Dedifferentiated amniotic fluid mesenchymal stem cell (primary cell): Measurements from ENCODE around the gene DUS1L.

ENCODE experiments used
- DNase-seq: peaks from one replicate; pipeline ENCODE4 v3.0.0-alpha.2; 2016; ENCODE audit errors: extremely low spot score

Gene DUS1L

GRCh38 chr17:82076018-82076784, 10.6 kb upstream of the DUS1L start:
- DNase-seq = no peak

DNA sequence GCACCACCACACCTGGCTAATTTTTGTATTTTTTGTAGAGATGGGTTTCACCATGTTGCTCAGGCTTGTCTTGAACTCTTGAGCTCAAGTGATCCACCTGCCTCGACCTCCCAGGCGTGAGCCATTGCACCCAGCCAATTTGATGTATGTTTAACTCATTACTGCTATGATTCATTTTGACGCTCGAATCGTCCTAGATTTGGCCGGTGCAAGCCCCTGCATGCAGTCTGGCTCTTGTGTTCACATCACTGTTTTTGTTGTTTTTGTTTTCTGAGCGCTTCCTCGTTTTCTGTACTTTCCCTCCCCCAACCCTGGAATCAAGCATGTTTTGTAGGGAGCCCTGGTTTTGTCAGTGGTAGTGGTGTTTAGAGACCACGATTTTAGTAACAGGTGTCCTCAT, 7.8 kb upstream of the DUS1L start:
- no peak for DNase-seq

GRCh38 chr17:82072827-82073226, 7.2 kb upstream of the DUS1L start:
- no peak for DNase-seq

DNA sequence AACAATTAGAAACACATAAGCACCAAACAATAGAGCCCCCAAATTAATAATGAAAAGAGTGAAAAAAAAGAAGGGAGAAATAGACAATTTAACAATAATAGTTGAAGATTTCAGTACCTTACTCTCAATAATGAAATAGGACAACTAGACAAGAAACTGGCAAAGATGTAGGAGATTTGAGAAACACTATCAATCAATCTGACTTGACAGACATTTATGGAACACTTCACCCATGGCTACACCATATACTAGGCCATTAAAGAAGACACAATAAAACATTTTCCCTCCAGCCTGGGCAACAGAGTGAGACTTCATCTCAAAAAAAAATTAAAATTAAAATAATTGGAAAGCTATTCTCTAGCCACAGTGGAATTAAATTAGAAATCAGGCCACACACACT, 5.0 kb upstream of the DUS1L start:
- no peak for DNase-seq

- no peak for DNase-seq
Measured at GRCh38 chr17:82065193-82065637, 389 bp downstream of the DUS1L start.

DNA sequence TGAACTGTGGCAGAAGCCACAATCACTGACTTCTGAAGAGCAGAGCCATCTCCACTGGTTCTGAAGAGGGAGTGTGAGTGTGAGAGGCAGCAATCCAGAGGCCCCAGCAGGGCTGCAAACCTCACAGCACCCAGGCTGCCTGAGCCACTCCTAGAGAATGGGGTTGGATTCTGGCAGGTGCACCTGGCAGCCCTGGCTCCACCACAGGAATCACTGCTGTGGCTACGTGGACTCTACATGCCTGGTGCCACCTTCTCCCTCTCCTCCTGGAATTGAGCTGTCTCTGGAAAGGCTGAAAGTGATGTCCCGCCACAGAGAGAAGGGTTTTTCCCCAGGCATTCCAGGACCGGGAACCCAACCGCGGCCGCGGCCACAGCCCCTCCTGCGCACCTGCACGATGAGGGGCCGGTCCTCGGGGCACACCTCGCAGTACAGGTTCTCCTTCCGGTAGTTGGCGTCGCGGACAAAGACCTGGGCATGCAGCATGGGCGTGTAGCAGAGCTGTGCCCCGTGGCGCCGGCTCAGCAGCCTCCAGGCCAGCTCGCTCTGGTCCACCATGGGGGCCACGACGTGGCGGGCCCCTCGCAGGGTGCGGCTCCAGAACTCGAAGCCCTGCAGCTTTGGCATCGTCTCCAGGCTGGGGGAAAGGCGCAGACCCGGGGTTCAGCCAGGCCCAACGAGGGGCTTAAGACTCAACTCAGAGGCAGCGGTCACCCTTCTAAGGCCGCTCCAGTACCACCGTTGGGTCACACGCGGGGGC, 991 bp downstream of the DUS1L start:
- DNase-seq = no peak

DNA sequence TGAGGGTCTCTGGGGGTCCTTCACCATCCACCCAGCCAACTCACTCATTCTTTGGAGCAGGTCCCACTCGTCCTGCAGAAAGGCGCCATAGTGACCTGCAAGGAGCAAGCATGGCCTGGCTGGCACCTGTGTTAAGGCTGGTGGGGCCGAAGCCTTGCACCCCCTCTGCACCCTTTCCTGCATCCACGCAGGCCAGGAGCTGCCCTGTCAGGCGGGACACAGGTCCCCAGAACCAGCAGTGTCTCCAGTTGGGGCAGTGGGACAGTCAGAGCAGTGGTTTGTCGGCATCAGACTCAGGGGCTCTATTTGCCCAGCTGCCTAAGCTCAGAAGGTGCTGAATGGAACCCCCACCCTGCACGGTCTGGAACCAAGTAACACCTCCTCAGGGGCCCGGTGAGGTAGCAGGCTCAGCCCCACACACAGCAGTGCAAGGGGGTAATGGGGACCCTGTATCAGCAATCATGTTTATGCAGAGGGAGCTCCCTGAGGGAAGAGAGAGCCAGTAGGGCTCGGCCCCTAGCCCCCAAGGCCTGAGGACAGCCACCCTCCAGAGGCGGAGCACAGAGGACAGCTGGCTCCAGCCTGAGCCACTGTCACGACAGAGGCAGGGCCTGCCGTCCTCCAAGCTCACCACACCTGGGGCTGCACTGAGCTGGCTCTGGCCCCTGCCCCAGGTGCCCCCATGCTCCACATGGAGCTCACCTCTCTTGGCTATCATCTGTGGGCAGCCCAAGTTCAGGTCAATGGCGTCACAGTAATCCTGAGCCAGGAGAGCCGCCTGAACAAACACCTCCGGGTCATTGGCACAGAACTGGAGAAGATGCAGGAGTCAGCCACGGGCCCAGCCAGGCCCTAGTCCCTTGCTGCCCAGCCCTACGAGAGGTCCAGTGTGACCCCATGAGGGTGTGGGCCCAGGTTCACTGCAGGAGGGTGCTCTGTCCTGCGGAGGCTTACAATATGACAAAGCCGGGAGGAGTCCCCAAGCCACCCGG, 1.9 kb downstream of the DUS1L start:
- no peak for DNase-seq

- no peak for DNase-seq
Measured at GRCh38 chr17:82062984-82063368, 2.6 kb downstream of the DUS1L start.

DNA sequence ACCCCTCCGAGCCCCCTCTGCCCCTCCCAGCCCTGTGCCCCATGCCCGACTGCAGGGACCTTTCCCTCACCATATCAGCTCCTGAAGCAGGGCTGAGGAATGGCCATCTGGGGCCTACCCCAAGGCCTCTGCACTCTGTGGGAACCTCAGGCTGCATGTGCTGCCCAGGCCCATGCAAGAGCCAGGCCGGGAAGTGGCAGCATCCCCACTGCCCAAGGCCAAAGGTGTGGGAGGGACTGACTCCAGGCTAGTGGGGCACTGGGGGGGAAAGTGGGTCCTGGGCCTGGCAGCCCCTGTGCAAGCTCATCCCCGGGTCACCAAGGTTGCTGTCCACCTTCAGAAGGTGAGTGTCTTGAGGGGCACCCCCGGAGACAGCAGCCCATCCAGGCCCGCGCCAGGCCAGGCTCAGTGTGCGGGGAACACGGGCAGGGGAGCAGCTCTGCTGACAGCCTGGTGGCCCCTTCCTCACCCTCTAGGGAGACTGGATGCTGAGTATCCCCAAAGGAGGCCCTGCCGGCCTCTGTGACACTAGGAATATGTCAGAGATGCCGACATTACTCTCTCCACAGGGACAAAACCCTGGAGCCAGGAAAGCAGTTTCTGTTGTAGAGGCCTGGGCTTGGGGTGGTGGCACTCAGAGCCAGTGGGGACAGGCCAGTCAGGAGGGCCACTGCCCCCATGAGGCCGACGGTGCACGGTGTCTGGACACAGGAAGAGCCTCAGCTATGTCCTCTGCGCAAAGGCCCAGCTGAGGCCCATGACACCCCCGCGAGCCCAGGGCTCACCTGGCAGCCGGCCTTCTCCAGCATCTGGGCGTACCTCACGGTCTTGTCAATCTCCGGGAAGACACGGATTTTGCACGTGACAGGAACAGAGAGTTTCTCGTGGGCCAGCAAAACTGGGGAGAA, 3.3 kb downstream of the DUS1L start:
- DNase-seq = no peak

DNA sequence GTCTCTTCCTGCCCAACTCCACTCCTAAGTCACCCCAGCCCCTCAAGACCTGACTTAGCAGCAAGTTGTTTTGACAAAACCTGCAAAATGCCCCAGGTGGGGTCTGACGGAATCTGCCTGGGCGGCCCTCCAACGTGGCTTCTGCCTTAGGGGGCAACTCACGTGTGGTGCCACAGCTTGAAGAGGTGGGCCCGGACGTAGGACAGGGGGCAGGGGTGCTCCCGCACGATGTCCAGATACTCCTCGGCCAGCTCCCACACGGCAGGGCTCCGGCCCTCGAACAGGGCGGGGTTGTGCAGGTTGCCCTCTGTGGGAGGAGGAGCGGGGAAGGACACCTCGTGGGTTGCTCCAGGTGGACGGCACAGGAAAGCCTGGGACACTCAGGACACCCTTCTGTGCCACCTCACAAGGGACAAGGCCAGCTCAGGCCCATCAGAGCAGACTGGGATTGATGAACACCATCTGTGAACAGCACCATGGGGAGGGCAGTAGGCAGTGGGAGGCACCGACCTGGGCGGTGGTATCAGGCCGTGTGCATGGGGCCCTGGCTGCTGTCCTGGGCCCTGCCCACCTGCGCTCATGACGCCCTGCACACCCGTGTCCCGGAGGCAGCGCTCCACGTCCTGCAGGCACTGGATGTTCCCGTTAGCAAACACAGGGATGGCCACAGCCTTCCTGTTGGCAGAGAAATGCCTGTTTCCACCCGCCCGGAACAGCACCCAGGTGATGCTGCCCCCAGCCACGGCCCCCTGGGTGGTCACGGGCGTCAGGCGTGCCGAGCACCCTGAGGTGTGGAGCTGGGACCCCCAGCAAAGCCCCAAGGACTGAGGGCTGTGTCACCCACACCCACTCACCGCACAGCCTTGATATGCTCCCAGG, 4.3 kb downstream of the DUS1L start:
- DNase-seq = no peak

DNA sequence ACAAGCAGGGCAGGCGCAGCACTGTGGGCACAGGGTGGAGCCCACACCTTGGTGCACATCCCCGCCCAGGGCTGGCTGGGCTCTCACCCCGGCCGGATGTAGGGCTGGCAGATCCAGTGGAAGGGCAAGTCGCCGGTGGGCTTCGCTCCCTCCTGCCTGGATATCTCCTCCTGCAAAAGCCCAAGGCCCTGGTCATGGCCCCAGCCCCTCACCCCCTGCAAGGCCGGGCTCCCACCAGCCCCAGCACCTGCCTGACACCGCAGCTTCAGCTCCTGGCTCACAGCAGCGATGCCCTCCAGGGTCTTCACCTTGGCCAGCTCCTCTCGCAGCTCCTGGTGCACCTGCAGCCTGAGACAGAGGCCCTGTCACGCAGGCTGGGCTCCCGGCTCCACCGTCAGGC, 5.0 kb downstream of the DUS1L start:
- no peak for DNase-seq

DNA sequence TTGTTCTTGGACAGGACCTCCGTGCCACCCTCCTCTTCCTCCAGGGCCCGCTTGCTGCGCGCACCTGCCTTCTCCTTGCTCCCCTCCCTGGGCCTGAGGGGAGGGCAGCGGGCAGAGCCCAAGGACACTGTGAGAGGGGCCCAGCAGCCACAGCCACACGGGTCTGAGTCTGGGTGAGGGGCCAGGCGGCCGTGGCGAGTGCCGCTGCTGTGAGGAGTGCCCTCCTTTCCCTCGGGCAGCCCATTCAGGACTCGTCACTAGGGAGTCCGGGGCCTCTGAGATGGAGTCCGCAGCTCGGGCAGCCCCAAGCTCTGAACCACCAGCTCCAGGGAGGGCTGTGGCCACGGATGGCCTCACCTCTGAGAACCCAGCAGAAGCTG, 5.6 kb downstream of the DUS1L start:
- no peak for DNase-seq

DNA sequence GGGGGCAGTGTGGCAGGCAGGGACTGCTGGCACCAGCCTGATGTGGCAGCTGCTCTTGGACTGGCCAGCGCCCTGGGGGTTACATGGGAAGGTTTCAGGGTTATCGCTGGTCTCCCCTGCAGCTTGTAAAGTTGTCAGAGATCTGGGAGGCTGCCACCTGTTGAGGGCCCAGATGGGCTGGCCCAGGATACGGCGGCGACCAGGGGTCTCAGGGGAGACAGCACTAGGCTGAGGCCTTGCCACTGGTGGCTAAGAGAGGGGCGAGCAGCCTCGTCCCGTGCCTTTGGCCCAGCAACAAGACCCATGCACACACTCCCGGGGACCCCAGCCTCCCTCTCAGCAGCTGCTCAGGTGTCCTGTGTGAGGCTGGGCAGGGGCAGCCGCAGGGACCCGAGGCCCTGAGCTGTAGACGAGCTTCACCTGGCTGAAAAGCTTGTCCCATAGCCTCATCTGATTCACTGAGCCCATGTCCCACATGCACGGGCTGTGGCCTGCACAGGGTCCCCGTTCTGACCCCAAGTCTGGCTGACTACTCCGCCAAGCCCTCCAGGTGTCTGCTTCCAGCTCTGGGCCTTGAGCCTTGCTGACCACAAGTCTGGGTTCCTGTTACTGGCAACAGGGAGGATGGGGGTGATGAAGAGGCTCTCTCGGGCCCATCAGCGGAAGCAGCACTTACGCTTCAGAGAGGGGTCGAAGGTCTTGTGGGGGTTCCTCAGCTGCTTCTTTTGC, 6.2 kb downstream of the DUS1L start:
- no peak for DNase-seq

DNA sequence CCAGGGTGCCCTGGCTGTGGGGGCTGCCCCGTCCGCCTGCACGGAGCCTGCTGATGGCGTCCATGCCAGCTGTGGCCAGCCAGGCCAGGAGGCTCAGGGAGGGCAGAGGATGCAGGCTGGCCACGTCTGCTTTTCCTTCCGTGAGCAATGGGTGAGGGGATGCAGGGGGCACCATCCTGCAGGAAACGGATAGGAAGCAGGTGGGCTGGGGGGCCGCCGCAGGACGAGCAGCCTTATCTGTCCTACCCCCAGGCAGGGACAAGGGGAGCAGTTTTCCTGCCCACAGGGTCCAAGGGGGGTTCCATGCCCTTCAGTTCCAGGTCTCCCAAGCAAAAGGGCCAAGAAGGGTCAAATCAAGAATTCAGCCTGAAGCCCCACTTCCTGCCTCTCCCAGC, 6.8 kb downstream of the DUS1L start:
- DNase-seq = no peak

- DNase-seq = no peak
Measured at GRCh38 chr17:82058230-82058854, 7.3 kb downstream of the DUS1L start.

DNA sequence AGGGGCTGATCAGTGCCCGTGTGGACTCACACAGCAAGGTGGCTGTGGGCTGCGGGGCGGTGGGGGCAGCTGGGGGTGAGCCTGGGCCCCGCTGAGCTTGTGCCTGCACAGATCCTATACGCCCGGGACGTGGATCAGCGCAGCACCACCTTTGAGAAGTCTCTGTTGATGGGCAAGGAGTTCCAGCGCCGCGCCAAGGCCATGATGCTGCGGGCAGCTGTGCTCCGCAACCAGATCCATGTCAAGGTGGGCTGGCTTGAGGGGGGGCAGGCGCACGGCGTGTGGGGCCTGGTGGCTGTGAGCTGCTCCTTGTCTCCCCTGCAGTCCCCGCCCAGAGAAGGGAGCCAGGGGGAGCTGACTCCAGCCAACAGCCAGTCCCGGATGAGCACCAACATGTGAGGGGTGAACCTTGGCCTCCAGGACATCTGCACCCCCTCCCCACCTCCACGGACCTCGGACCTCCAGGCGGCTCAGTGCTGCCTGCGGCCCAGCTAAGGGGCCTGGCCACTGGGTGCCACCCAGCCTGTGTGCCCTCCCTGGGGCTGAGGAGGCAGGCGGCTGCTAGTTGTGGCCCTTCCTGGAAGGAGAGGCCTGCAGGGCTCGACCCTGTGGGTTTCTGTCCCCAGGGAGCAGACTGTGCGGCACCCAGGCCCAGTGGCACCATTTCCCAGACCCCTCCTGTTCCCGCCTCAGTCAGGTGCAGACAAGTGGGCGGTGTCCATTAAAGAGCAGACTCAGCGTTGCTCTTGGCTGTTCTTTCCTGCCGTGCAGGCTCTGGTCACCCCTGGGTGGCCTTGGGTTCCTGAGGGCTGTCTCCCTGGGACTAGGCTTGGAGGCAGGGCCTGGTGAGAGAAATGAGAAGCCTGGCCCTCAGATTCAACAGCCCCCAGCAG, 8.6 kb downstream of the DUS1L start:
- DNase-seq = no peak

GRCh38 chr17:82055965-82056728, 9.5 kb downstream of the DUS1L start:
- DNase-seq = no peak
